PC-3 (cell line): ENCODE data around the gene CRYGN.

Source experiments
- CTCF ChIP-seq: fragments of 300-600 bp; sonication (generic); conservative IDR thresholded peaks from 2 replicates; pipeline ENCODE4 v1.5.1; 2017; ENCODE audit warnings: antibody characterized with exemption, low read depth, mild to moderate bottlenecking, low read length
- EZH2phosphoT487 ChIP-seq: fragments of 300-600 bp; sonication (generic); IDR thresholded peaks from 2 replicates; pipeline ENCODE4 v1.6.1; 2018; ENCODE audit warnings: mild to moderate bottlenecking, antibody characterized with exemption, low read length, borderline replicate concordance

- no peak for TF ChIP-seq EZH2phosphoT487
- no peak for TF ChIP-seq CTCF
Measured at GRCh38 chr7:151389768-151390597, 50.0 kb downstream of the CRYGN start.
